HepG2 (cell line): Measurements from ENCODE around the gene NOP14. TPM values are rescaled to one million over a fixed set of nuclear protein-coding genes. Genes with fewer than 3 reads are reported as not detected.

Experiments
- ASH2L ChIP-seq: fragments of 300-600, 200-600 bp; sonication (generic); IDR thresholded peaks from 2 replicates; pipeline ENCODE4 v1.7.0; 2017; ENCODE audit warnings: low read depth, mild to moderate bottlenecking, moderate library complexity, mixed read lengths, low read length; ENCODE audit not compliant: insufficient read length
- ATF7 ChIP-seq, 2 experiments: fragments of 450-650 bp in 1 of 2; sonication (generic) in 1 of 2; formaldehyde crosslinking in 1 of 2; IDR thresholded peaks; 2 replicates each; pipeline versions ENCODE4 v1.4.0 to v1.6.1; 2016 to 2020; ENCODE audit warnings: antibody characterized with exemption in 1 of 2, mild to moderate bottlenecking in 1 of 2, missing genetic modification reagents in 1 of 2
- FOXK1 ChIP-seq: sonication (generic); formaldehyde crosslinking; IDR thresholded peaks from 2 replicates; pipeline ENCODE4 v1.4.0; 2020; ENCODE audit warnings: low read depth, missing genetic modification reagents, borderline replicate concordance
- MAFF ChIP-seq: IDR thresholded peaks from 2 replicates; pipeline ENCODE4 v1.6.1; 2011; ENCODE audit warnings: low read depth, low read length, improper control_type of control experiment
- MEIS2 ChIP-seq: sonication (generic); formaldehyde crosslinking; IDR thresholded peaks from 2 replicates; pipeline ENCODE4 v1.9.0; 2021; ENCODE audit warnings: mild to moderate bottlenecking, missing genetic modification reagents
- PHF8 ChIP-seq: sonication (generic); formaldehyde crosslinking; IDR thresholded peaks from 2 replicates; pipeline ENCODE4 v1.5.0; 2020; ENCODE audit warnings: missing genetic modification reagents
- SP5 ChIP-seq: IDR thresholded peaks from 2 replicates; pipeline ENCODE4 v1.6.1; 2016; ENCODE audit warnings: low read depth, borderline replicate concordance
- UBTF ChIP-seq: sonication (generic); formaldehyde crosslinking; IDR thresholded peaks from 2 replicates; pipeline ENCODE4 v1.4.0; 2020; ENCODE audit warnings: mild to moderate bottlenecking, missing genetic modification reagents
- ZFAT ChIP-seq: sonication (generic); formaldehyde crosslinking; conservative IDR thresholded peaks from 2 replicates; pipeline ENCODE4 v1.8.1; 2023; ENCODE audit warnings: missing genetic modification reagents, inconsistent platforms
- ZNF230 ChIP-seq: sonication (generic); formaldehyde crosslinking; IDR thresholded peaks from 2 replicates; pipeline ENCODE4 v1.4.0; 2020; ENCODE audit warnings: mild to moderate bottlenecking, missing genetic modification reagents
- ZNF740 ChIP-seq: sonication (generic); formaldehyde crosslinking; IDR thresholded peaks from 2 replicates; pipeline ENCODE4 v1.4.0; 2020; ENCODE audit warnings: missing genetic modification reagents
- ZNF781 ChIP-seq: sonication (generic); formaldehyde crosslinking; IDR thresholded peaks from 2 replicates; pipeline ENCODE4 v1.5.1; 2020; ENCODE audit warnings: borderline replicate concordance, mild to moderate bottlenecking, missing genetic modification reagents; ENCODE audit errors: not compliant biosample characterization
- ZSCAN25 ChIP-seq: sonication (generic); formaldehyde crosslinking; IDR thresholded peaks from 2 replicates; pipeline ENCODE4 v1.8.0; 2022; ENCODE audit warnings: mild to moderate bottlenecking, missing genetic modification reagents
- polyA plus RNA-seq, 8 experiments: library from polyadenylated mRNA; depleted of rRNA in 3 of 8; stranded (reverse) in 7 of 8; unstranded in 1 of 8; fragments of >200 nt; fragmentation: Illumina TruSeq in 4 of 8; extraction: Trizol in 4 of 8; gene quantifications; 2 replicates each; pipeline versions ENCODE4 v1.2.1 to v1.2.3, GENCODE V29; 2011 to 2016; ENCODE audit warnings: low read depth in 4 of 8, missing spikeins in 1 of 8, mixed read lengths in 1 of 8; ENCODE audit not compliant: insufficient read depth in 1 of 8
- total RNA-seq, 5 experiments: library from RNA; depleted of rRNA; stranded (reverse); fragments of >200 nt; fragmentation: Illumina TruSeq; extraction: Trizol; gene quantifications; 2 replicates each; pipeline ENCODE4 v1.2.3, GENCODE V29; 2016; ENCODE audit warnings: low read depth in 1 of 5
- TF ChIP-seq, protein P1 (sequence below): sonication (generic); formaldehyde crosslinking; IDR thresholded peaks from 2 replicates; pipeline ENCODE4 v1.5.0; 2020; ENCODE audit warnings: missing genetic modification reagents, mild to moderate bottlenecking, borderline replicate concordance
- TF ChIP-seq, protein P2 (sequence below): sonication (generic); formaldehyde crosslinking; IDR thresholded peaks from 2 replicates; pipeline ENCODE4 v1.4.0; 2020; ENCODE audit warnings: missing genetic modification reagents
- TF ChIP-seq, protein P3 (sequence below): sonication (generic); formaldehyde crosslinking; IDR thresholded peaks from 2 replicates; pipeline ENCODE4 v1.5.0; 2020; ENCODE audit warnings: mild to moderate bottlenecking, missing genetic modification reagents
- TF ChIP-seq, protein P4 (sequence below): IDR thresholded peaks from 2 replicates; pipeline ENCODE4 v1.6.1; 2012; ENCODE audit warnings: inconsistent platforms

Gene NOP14
- total and polyA plus RNA-seq, 2 of the 13 experiments (the other 11 are each of a cell fraction or from before 2014, with no cell fraction given): 6.9 to 47.9 TPM

DNA sequence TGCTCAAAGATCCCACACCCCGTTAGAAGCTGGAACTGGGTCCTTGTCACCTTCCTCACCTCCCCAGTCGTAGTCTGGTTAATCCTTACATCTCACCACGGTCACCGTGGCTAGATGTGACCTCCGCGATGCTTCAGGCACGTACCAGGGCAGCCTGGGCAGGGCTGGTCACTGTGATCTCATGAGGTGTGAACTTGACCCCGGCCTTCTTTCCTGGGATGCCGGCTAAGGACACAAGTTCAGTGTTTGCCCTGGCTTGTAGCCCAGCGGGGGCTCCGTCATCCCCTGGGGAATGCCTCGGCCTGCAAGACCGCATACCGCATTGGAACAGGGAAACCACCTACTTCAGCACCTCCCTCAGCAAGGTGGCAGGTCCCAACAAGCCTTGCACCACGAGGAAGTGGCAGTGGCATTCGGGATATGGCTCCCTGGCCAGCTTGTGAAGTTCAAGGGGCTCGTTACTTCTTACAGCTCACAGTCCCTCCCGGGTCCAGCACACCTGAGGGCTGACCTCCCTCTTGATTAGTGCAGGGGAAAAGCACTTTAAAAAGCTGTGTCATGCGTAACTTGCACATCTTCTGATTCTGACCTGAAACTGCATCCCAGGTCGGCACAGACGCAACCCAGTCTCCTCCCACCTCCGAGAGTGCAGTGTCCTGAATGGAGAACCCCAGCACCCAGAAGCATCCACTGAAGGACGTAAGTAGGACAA is 25.9 kb downstream of the NOP14 start (continued):
- TF ChIP-seq UBTF (CRISPR knock-in tag) (peak; percentile 83), MAFF (no peak), FOXK1 (CRISPR knock-in tag) (peak; percentile 76), ZSCAN25 (CRISPR knock-in tag) (0 out of 2 replicates have a peak, but pooled peaks have one; percentile 56), SP5 (CRISPR knock-in tag) (peak; percentile 84), ASH2L (peak; percentile 57), ZFAT (CRISPR knock-in tag) (no peak), ATF7 (IDR thresholded peaks at IDR 0.05) (no peak), ATF7 (CRISPR knock-in tag; IDR thresholded peaks at IDR 0.05) (peak; percentile 92), ZNF230 (CRISPR knock-in tag) (no peak), ZNF781 (CRISPR knock-in tag) (no peak), MEIS2 (CRISPR knock-in tag) (peak; percentile 79), ZNF740 (no peak), PHF8 (CRISPR knock-in tag) (0 out of 2 replicates have a peak, but pooled peaks have one; percentile 26)
- TF ChIP-seq, protein P1, sequence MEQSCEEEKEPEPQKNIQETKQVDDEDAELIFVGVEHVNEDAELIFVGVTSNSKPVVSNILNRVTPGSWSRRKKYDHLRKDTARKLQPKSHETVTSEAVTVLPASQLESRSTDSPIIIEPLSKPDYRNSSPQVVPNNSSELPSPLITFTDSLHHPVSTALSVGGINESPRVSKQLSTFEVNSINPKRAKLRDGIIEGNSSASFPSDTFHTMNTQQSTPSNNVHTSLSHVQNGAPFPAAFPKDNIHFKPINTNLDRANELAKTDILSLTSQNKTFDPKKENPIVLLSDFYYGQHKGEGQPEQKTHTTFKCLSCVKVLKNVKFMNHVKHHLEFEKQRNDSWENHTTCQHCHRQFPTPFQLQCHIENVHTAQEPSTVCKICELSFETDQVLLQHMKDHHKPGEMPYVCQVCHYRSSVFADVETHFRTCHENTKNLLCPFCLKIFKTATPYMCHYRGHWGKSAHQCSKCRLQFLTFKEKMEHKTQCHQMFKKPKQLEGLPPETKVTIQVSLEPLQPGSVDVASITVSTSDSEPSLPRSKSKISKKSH: no peak
- TF ChIP-seq, protein P2, sequence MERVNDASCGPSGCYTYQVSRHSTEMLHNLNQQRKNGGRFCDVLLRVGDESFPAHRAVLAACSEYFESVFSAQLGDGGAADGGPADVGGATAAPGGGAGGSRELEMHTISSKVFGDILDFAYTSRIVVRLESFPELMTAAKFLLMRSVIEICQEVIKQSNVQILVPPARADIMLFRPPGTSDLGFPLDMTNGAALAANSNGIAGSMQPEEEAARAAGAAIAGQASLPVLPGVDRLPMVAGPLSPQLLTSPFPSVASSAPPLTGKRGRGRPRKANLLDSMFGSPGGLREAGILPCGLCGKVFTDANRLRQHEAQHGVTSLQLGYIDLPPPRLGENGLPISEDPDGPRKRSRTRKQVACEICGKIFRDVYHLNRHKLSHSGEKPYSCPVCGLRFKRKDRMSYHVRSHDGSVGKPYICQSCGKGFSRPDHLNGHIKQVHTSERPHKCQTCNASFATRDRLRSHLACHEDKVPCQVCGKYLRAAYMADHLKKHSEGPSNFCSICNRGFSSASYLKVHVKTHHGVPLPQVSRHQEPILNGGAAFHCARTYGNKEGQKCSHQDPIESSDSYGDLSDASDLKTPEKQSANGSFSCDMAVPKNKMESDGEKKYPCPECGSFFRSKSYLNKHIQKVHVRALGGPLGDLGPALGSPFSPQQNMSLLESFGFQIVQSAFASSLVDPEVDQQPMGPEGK (CRISPR knock-in tag): peak; percentile 93
- TF ChIP-seq, protein P3, sequence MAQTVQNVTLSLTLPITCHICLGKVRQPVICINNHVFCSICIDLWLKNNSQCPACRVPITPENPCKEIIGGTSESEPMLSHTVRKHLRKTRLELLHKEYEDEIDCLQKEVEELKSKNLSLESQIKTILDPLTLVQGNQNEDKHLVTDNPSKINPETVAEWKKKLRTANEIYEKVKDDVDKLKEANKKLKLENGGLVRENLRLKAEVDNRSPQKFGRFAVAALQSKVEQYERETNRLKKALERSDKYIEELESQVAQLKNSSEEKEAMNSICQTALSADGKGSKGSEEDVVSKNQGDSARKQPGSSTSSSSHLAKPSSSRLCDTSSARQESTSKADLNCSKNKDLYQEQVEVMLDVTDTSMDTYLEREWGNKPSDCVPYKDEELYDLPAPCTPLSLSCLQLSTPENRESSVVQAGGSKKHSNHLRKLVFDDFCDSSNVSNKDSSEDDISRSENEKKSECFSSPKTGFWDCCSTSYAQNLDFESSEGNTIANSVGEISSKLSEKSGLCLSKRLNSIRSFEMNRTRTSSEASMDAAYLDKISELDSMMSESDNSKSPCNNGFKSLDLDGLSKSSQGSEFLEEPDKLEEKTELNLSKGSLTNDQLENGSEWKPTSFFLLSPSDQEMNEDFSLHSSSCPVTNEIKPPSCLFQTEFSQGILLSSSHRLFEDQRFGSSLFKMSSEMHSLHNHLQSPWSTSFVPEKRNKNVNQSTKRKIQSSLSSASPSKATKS: no peak
- TF ChIP-seq, protein P4, sequence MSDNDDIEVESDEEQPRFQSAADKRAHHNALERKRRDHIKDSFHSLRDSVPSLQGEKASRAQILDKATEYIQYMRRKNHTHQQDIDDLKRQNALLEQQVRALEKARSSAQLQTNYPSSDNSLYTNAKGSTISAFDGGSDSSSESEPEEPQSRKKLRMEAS: peak; percentile 64; the same call in 1 of the 2 replicates
